ENCODE data around the gene BAD.

BAD gene

GRCh38 chr11:64290352-64291261 is 6.1 kb upstream of the BAD start:
- peaks cover 65% of the 10 kb centered on the region for H3K27me3 ChIP-seq (ENCODE audit: control insufficient read depth, insufficient read depth, low read length)
- no peaks in the 10 kb centered on the region for H3K36me3 ChIP-seq (ENCODE audit: control insufficient read depth, insufficient read depth, low read length)
- no peaks in the 10 kb centered on the region for H3K9me3 ChIP-seq (ENCODE audit: control insufficient read depth, insufficient read depth, low read length)
- peak overlapping the region; percentile 41 for H3K4me3 ChIP-seq (ENCODE audit: low read depth, low read length)
- H3K9ac ChIP-seq (ENCODE audit: low read depth, low read length): no peak overlapping the region
- no peaks in the 10 kb centered on the region for H3K4me1 ChIP-seq (ENCODE audit: control insufficient read depth, insufficient read depth, low read length)

GRCh38 chr11:64289002-64289564 is 4.6 kb upstream of the BAD start:
- H3K27me3 ChIP-seq (ENCODE audit: control insufficient read depth, insufficient read depth, low read length): peaks cover 49% of the 10 kb centered on the region
- H3K4me3 ChIP-seq (ENCODE audit: low read depth, low read length): no peak overlapping the region
- H3K4me1 ChIP-seq (ENCODE audit: control insufficient read depth, insufficient read depth, low read length): no peaks in the 10 kb centered on the region
- H3K36me3 ChIP-seq (ENCODE audit: control insufficient read depth, insufficient read depth, low read length): no peaks in the 10 kb centered on the region
- no peak overlapping the region for H3K9ac ChIP-seq (ENCODE audit: low read depth, low read length)
- no peaks in the 10 kb centered on the region for H3K9me3 ChIP-seq (ENCODE audit: control insufficient read depth, insufficient read depth, low read length)

GRCh38 chr11:64288353-64288750 is 3.9 kb upstream of the BAD start:
- no peaks in the 10 kb centered on the region for H3K9me3 ChIP-seq (ENCODE audit: control insufficient read depth, insufficient read depth, low read length)
- no peak overlapping the region for H3K9ac ChIP-seq (ENCODE audit: low read depth, low read length)
- H3K4me3 ChIP-seq (ENCODE audit: low read depth, low read length): no peak overlapping the region
- no peaks in the 10 kb centered on the region for H3K4me1 ChIP-seq (ENCODE audit: control insufficient read depth, insufficient read depth, low read length)
- peaks cover 42% of the 10 kb centered on the region for H3K27me3 ChIP-seq (ENCODE audit: control insufficient read depth, insufficient read depth, low read length)
- no peaks in the 10 kb centered on the region for H3K36me3 ChIP-seq (ENCODE audit: control insufficient read depth, insufficient read depth, low read length)

GRCh38 chr11:64287676-64288352 is 3.3 kb upstream of the BAD start:
- no peaks in the 10 kb centered on the region for H3K9me3 ChIP-seq (ENCODE audit: control insufficient read depth, insufficient read depth, low read length)
- H3K36me3 ChIP-seq (ENCODE audit: control insufficient read depth, insufficient read depth, low read length): no peaks in the 10 kb centered on the region
- H3K4me3 ChIP-seq (ENCODE audit: low read depth, low read length): no peak overlapping the region
- peaks cover 37% of the 10 kb centered on the region for H3K27me3 ChIP-seq (ENCODE audit: control insufficient read depth, insufficient read depth, low read length)
- H3K4me1 ChIP-seq (ENCODE audit: control insufficient read depth, insufficient read depth, low read length): no peaks in the 10 kb centered on the region
- no peak overlapping the region for H3K9ac ChIP-seq (ENCODE audit: low read depth, low read length)

GRCh38 chr11:64286801-64287159 is 2.3 kb upstream of the BAD start:
- Histone ChIP-seq H3K27me3 (ENCODE audit: control insufficient read depth, insufficient read depth, low read length) (peaks cover 26% of the 10 kb centered on the region), H3K36me3 (ENCODE audit: control insufficient read depth, insufficient read depth, low read length) (no peaks in the 10 kb centered on the region), H3K4me3 (ENCODE audit: low read depth, low read length) (no peak overlapping the region), H3K9me3 (ENCODE audit: control insufficient read depth, insufficient read depth, low read length) (no peaks in the 10 kb centered on the region), H3K9ac (ENCODE audit: low read depth, low read length) (no peak overlapping the region), H3K4me1 (ENCODE audit: control insufficient read depth, insufficient read depth, low read length) (no peaks in the 10 kb centered on the region)

- Histone ChIP-seq H3K27me3 (ENCODE audit: control insufficient read depth, insufficient read depth, low read length) (peaks cover 22% of the 10 kb centered on the region), H3K9ac (ENCODE audit: low read depth, low read length) (no peak overlapping the region), H3K4me3 (ENCODE audit: low read depth, low read length) (peak overlapping the region; percentile 87), H3K9me3 (ENCODE audit: control insufficient read depth, insufficient read depth, low read length) (no peaks in the 10 kb centered on the region), H3K36me3 (ENCODE audit: control insufficient read depth, insufficient read depth, low read length) (no peaks in the 10 kb centered on the region), H3K4me1 (ENCODE audit: control insufficient read depth, insufficient read depth, low read length) (no peaks in the 10 kb centered on the region)
Measured at GRCh38 chr11:64285885-64286800, 1.7 kb upstream of the BAD start.

GRCh38 chr11:64284962-64285884 is 758 bp upstream of the BAD start, which contains the start of gene GPR137:
Gene GPR137 (plus strand): TSS chr11:64285848. CDS start chr11:64286525, 677 bp downstream.
- H3K36me3 ChIP-seq (ENCODE audit: control insufficient read depth, insufficient read depth, low read length): no peaks in the 10 kb centered on the region
- H3K9ac ChIP-seq (ENCODE audit: low read depth, low read length): no peak within 1 kb of the TSS
- peak within 1 kb of the TSS; percentile 87 for H3K4me3 ChIP-seq (ENCODE audit: low read depth, low read length)
- no peaks in the 10 kb centered on the region for H3K4me1 ChIP-seq (ENCODE audit: control insufficient read depth, insufficient read depth, low read length)
- peaks cover 13% of the 10 kb centered on the region for H3K27me3 ChIP-seq (ENCODE audit: control insufficient read depth, insufficient read depth, low read length)
- no peaks in the 10 kb centered on the region for H3K9me3 ChIP-seq (ENCODE audit: control insufficient read depth, insufficient read depth, low read length)

GRCh38 chr11:64283092-64283491 is 1.4 kb downstream of the BAD start:
- H3K9me3 ChIP-seq (ENCODE audit: control insufficient read depth, insufficient read depth, low read length): no peaks in the 10 kb centered on the region
- H3K4me3 ChIP-seq (ENCODE audit: low read depth, low read length): no peak overlapping the region
- H3K27me3 ChIP-seq (ENCODE audit: control insufficient read depth, insufficient read depth, low read length): peaks cover 2% of the 10 kb centered on the region
- H3K36me3 ChIP-seq (ENCODE audit: control insufficient read depth, insufficient read depth, low read length): no peaks in the 10 kb centered on the region
- H3K9ac ChIP-seq (ENCODE audit: low read depth, low read length): no peak overlapping the region
- no peaks in the 10 kb centered on the region for H3K4me1 ChIP-seq (ENCODE audit: control insufficient read depth, insufficient read depth, low read length)

- Histone ChIP-seq H3K9me3 (ENCODE audit: control insufficient read depth, insufficient read depth, low read length) (no peaks in the 10 kb centered on the region), H3K36me3 (ENCODE audit: control insufficient read depth, insufficient read depth, low read length) (no peaks in the 10 kb centered on the region), H3K4me3 (ENCODE audit: low read depth, low read length) (no peak overlapping the region), H3K4me1 (ENCODE audit: control insufficient read depth, insufficient read depth, low read length) (no peaks in the 10 kb centered on the region), H3K9ac (ENCODE audit: low read depth, low read length) (no peak overlapping the region), H3K27me3 (ENCODE audit: control insufficient read depth, insufficient read depth, low read length) (no peaks in the 10 kb centered on the region)
Measured at GRCh38 chr11:64281957-64282770, 2.3 kb downstream of the BAD start.

- Histone ChIP-seq H3K9ac (ENCODE audit: low read depth, low read length) (no peak overlapping the region), H3K36me3 (ENCODE audit: control insufficient read depth, insufficient read depth, low read length) (peaks cover 3% of the 10 kb centered on the region), H3K4me3 (ENCODE audit: low read depth, low read length) (no peak overlapping the region), H3K27me3 (ENCODE audit: control insufficient read depth, insufficient read depth, low read length) (no peaks in the 10 kb centered on the region), H3K9me3 (ENCODE audit: control insufficient read depth, insufficient read depth, low read length) (no peaks in the 10 kb centered on the region), H3K4me1 (ENCODE audit: control insufficient read depth, insufficient read depth, low read length) (no peaks in the 10 kb centered on the region)
Measured at GRCh38 chr11:64278576-64279190, 5.8 kb downstream of the BAD start.
